Gastrocnemius medialis (tissue), 4 donors: Measurements from ENCODE around the gene PLAAT4.
"Not testable (repeated sequence)": the region's sequence is repeated elsewhere in the genome, so short reads cannot be mapped to it uniquely, and the experiment has no call there.

Experiments used
- POLR2A ChIP-seq, 2 donors: fragments of 450-650 bp; IDR thresholded peaks; one replicate each; pipeline ENCODE4 v1.6.1; 2017; ENCODE audit warnings: antibody characterized with exemption in 2 of 2, mild to moderate bottlenecking in 2 of 2, moderate library complexity in 2 of 2
- TF ChIP-seq, protein P1 (sequence below), 5 experiments: fragments of 450-650 bp in 3 of 5; fragments of 200-600 bp in 2 of 5; sonication (generic) in 2 of 5; IDR thresholded peaks in 4 of 5; conservative IDR thresholded peaks in 1 of 5; 1 replicate in 4 of 5; 2 replicates in 1 of 5; pipeline ENCODE4 v1.5.1; 2016 to 2019; ENCODE audit warnings: antibody characterized with exemption in 5 of 5, mild to moderate bottlenecking in 3 of 5, moderate library complexity in 3 of 5

DNA sequence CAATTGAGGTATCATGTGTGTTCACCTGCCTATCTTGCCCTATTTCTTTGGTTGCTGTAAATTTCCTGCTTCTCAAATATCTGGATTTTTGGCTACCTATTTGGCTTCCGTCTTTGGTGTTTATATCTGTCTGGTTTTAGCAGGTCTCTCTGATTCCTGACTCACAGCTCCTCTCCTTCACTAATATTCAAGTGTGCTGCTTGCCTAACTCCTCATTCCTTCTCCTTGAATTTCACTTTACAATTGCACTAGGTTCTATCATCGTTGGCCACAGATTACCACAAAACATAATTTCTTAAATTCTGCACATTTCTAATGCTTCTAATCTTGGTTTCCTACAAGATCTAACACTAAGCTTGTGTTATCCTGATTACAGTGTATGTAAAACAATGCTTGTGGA is 5.9 kb downstream of the PLAAT4 start:
- TF ChIP-seq, protein P1, sequence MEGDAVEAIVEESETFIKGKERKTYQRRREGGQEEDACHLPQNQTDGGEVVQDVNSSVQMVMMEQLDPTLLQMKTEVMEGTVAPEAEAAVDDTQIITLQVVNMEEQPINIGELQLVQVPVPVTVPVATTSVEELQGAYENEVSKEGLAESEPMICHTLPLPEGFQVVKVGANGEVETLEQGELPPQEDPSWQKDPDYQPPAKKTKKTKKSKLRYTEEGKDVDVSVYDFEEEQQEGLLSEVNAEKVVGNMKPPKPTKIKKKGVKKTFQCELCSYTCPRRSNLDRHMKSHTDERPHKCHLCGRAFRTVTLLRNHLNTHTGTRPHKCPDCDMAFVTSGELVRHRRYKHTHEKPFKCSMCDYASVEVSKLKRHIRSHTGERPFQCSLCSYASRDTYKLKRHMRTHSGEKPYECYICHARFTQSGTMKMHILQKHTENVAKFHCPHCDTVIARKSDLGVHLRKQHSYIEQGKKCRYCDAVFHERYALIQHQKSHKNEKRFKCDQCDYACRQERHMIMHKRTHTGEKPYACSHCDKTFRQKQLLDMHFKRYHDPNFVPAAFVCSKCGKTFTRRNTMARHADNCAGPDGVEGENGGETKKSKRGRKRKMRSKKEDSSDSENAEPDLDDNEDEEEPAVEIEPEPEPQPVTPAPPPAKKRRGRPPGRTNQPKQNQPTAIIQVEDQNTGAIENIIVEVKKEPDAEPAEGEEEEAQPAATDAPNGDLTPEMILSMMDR (IDR thresholded peaks at IDR 0.05 in 4 of 5, conservative IDR thresholded peaks at IDR 0.05 in 1 of 5): not testable (repeated sequence)
- TF ChIP-seq POLR2A (IDR thresholded peaks at IDR 0.05): not testable (repeated sequence)
